Astrocyte (in vitro differentiated cells and primary cell): Measurements from ENCODE around the gene ING5. TPM values are rescaled to one million over a fixed set of nuclear protein-coding genes. Genes with fewer than 3 reads are reported as not detected.

Source experiments
- DNase-seq: peaks from one replicate; pipeline ENCODE4 v3.0.0-alpha.2; 2010; ENCODE audit warnings: low read depth
- FAIRE-seq: peaks from 2 replicates; lab custom pipeline; 2011; peaks lifted over from hg19 to GRCh38; lab: Jason Lieb, UNC
- H2AFZ ChIP-seq: 2 replicates; pipeline ENCODE4 v1.6.0; 2012; ENCODE audit warnings: low read depth, low read length, inconsistent platforms
- H3K27ac ChIP-seq: 2 replicates; pipeline ENCODE4 v1.5.1; 2011; ENCODE audit warnings: low read depth, low read length, inconsistent platforms
- H3K27me3 ChIP-seq: 2 replicates; pipeline ENCODE4 v1.6.0; 2011; ENCODE audit warnings: low read length, inconsistent platforms; ENCODE audit not compliant: insufficient read depth
- H3K36me3 ChIP-seq: 2 replicates; pipeline ENCODE4 v1.5.1; 2011; ENCODE audit warnings: low read length, inconsistent platforms; ENCODE audit not compliant: insufficient read depth
- H3K4me1 ChIP-seq: 2 replicates; pipeline ENCODE4 v1.5.1; 2011; ENCODE audit warnings: low read length, inconsistent platforms; ENCODE audit not compliant: insufficient read depth
- H3K4me2 ChIP-seq: 2 replicates; pipeline ENCODE4 v1.6.0; 2012; ENCODE audit warnings: low read length, inconsistent platforms
- H3K4me3 ChIP-seq: 2 replicates; pipeline ENCODE4 v1.5.1; 2011; ENCODE audit warnings: low read depth, mild to moderate bottlenecking, low read length, inconsistent platforms; ENCODE audit not compliant: insufficient read depth
- H3K79me2 ChIP-seq: 2 replicates; pipeline ENCODE4 v1.6.0; 2012; ENCODE audit warnings: mild to moderate bottlenecking, low read length, inconsistent platforms; ENCODE audit not compliant: insufficient read depth
- H3K9ac ChIP-seq: 2 replicates; pipeline ENCODE4 v1.6.0; 2012; ENCODE audit warnings: mild to moderate bottlenecking, low read length, inconsistent platforms
- H3K9me3 ChIP-seq: 2 replicates; pipeline ENCODE4 v1.5.1; 2012; ENCODE audit warnings: low read depth, mild to moderate bottlenecking, low read length, inconsistent platforms; ENCODE audit not compliant: insufficient read depth
- H4K20me1 ChIP-seq: 2 replicates; pipeline ENCODE4 v1.6.0; 2012; ENCODE audit warnings: low read length, inconsistent platforms; ENCODE audit not compliant: insufficient read depth
- H3K27ac Mint-ChIP-seq: one replicate; pipeline ENCODE4 v1.8.0; 2021; ENCODE audit warnings: mild to moderate bottlenecking, mixed read lengths; ENCODE audit not compliant: unreplicated experiment
- H3K27me3 Mint-ChIP-seq: one replicate; pipeline ENCODE4 v1.8.0; 2021; ENCODE audit warnings: low read depth, mixed read lengths; ENCODE audit not compliant: unreplicated experiment
- H3K36me3 Mint-ChIP-seq: one replicate; pipeline ENCODE4 v1.8.0; 2021; ENCODE audit warnings: low read depth, mixed read lengths; ENCODE audit not compliant: unreplicated experiment
- H3K4me1 Mint-ChIP-seq: one replicate; pipeline ENCODE4 v1.8.0; 2021; ENCODE audit warnings: low read depth, mixed read lengths; ENCODE audit not compliant: unreplicated experiment
- H3K4me3 Mint-ChIP-seq: one replicate; pipeline ENCODE4 v1.8.0; 2021; ENCODE audit warnings: mild to moderate bottlenecking, moderate library complexity, mixed read lengths; ENCODE audit not compliant: unreplicated experiment
- H3K9me3 Mint-ChIP-seq: one replicate; pipeline ENCODE4 v1.8.0; 2021; ENCODE audit warnings: mild to moderate bottlenecking, mixed read lengths; ENCODE audit not compliant: unreplicated experiment
- EZH2 ChIP-seq: IDR thresholded peaks from 2 replicates; pipeline ENCODE4 v1.6.1; 2012; ENCODE audit warnings: mild to moderate bottlenecking, low read length, inconsistent platforms; ENCODE audit not compliant: insufficient read depth
- total RNA-seq: library from RNA; stranded (reverse); gene quantifications from 2 replicates; pipeline ENCODE4 v1.2.1, GENCODE V29; 2021
- TF ChIP-seq, protein P1 (sequence below): IDR thresholded peaks from 2 replicates; pipeline ENCODE4 v1.5.1; 2011; ENCODE audit warnings: low read depth, mild to moderate bottlenecking, inconsistent platforms, low read length, moderate library complexity; ENCODE audit not compliant: insufficient read depth

ING5 gene
- total RNA-seq, 1 donor from 2014 or later, result 19.7 TPM

GRCh38 chr2:241738040-241738686, 36.3 kb downstream of the ING5 start:
- no peak for TF ChIP-seq EZH2
- TF ChIP-seq, protein P1, sequence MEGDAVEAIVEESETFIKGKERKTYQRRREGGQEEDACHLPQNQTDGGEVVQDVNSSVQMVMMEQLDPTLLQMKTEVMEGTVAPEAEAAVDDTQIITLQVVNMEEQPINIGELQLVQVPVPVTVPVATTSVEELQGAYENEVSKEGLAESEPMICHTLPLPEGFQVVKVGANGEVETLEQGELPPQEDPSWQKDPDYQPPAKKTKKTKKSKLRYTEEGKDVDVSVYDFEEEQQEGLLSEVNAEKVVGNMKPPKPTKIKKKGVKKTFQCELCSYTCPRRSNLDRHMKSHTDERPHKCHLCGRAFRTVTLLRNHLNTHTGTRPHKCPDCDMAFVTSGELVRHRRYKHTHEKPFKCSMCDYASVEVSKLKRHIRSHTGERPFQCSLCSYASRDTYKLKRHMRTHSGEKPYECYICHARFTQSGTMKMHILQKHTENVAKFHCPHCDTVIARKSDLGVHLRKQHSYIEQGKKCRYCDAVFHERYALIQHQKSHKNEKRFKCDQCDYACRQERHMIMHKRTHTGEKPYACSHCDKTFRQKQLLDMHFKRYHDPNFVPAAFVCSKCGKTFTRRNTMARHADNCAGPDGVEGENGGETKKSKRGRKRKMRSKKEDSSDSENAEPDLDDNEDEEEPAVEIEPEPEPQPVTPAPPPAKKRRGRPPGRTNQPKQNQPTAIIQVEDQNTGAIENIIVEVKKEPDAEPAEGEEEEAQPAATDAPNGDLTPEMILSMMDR, result no peak
- Histone ChIP-seq H2AFZ (no peak overlapping the region), H3K36me3 (no peaks in the 10 kb centered on the region), H3K4me2 (no peak overlapping the region), H3K9me3 (no peaks in the 10 kb centered on the region), H3K27me3 (no peaks in the 10 kb centered on the region), H3K4me1 (peaks cover 11% of the 10 kb centered on the region), H3K4me3 (no peak overlapping the region), H4K20me1 (peaks cover 44% of the 10 kb centered on the region), H3K79me2 (peaks cover 6% of the 10 kb centered on the region), H3K27ac (no peak overlapping the region), H3K9ac (no peak overlapping the region)
- Mint-ChIP-seq H3K27me3 (no peaks in the 10 kb centered on the region), H3K4me1 (peaks cover 2% of the 10 kb centered on the region), H3K27ac (no peak overlapping the region), H3K4me3 (no peak overlapping the region), H3K9me3 (no peaks in the 10 kb centered on the region), H3K36me3 (no peaks in the 10 kb centered on the region)
- FAIRE-seq (no peak), DNase-seq (no peak)

DNA sequence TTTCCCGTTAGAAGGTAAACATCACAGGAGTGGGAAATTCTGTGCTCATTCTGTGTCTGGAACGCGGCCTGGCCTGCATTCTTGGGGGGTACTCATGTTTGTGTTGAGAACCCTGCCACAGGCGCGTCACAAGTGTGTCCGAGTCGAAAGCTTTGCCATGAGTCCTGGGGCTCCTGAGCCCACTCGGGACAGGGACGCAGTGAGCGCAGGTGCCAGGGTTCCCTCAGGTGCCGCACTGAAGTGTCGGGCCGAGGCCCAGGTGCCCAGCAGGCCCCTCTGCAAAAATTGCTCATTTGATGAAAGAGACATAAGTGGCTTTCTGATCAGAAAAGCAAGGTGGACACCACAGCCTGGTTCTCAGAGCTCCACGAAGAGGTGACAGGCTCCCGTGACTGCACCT, 37.3 kb downstream of the ING5 start:
- no peak overlapping the region for H3K4me3 Mint-ChIP-seq
- no peak for DNase-seq

DNA sequence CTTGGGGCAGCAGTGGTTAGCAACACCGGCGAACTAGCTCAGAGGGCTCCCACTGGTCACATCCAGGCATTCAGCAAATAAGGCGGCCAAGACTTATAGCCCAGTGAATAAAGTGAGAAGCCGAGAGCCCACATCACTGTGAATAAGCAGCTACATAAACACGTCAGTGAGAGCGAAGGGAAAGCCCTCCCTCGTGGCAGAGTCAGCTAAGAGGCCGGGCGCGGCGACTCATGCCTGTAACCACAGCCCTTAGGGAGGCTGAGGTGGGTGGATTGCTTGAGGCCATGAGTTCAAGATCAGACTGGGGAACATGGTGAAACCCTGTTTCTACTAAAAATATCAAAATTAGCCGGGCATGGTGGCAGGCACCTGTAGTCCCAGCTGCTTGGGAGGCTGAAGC, 37.8 kb downstream of the ING5 start:
- DNase-seq, result peak; percentile 40
- no peak for TF ChIP-seq EZH2
- TF ChIP-seq, protein P1, result no peak

More for the DNA sequence above, 37.3 kb downstream of the ING5 start:
- Mint-ChIP-seq H3K36me3 (peaks cover 2% of the 10 kb centered on the region), H3K9me3 (no peaks in the 10 kb centered on the region), H3K4me1 (peaks cover 2% of the 10 kb centered on the region), H3K27ac (no peak overlapping the region), H3K27me3 (no peaks in the 10 kb centered on the region)
- TF ChIP-seq, protein P1, result no peak
- TF ChIP-seq EZH2, result no peak
- Histone ChIP-seq H3K9me3 (no peaks in the 10 kb centered on the region), H2AFZ (no peak overlapping the region), H3K4me1 (peaks cover 7% of the 10 kb centered on the region), H3K9ac (no peak overlapping the region), H3K4me3 (no peak overlapping the region), H3K27me3 (no peaks in the 10 kb centered on the region), H4K20me1 (peaks cover 44% of the 10 kb centered on the region), H3K4me2 (no peak overlapping the region), H3K27ac (no peak overlapping the region), H3K36me3 (no peaks in the 10 kb centered on the region), H3K79me2 (peaks cover 6% of the 10 kb centered on the region)
- FAIRE-seq, result no peak

More for the DNA sequence above, 37.8 kb downstream of the ING5 start:
- Histone ChIP-seq H3K9me3 (no peaks in the 10 kb centered on the region), H2AFZ (no peak overlapping the region), H3K27ac (no peak overlapping the region), H3K36me3 (peaks cover 1% of the 10 kb centered on the region), H3K4me3 (no peak overlapping the region), H4K20me1 (peaks cover 44% of the 10 kb centered on the region), H3K9ac (no peak overlapping the region), H3K4me1 (peaks cover 7% of the 10 kb centered on the region), H3K4me2 (no peak overlapping the region), H3K27me3 (no peaks in the 10 kb centered on the region), H3K79me2 (peaks cover 6% of the 10 kb centered on the region)
- Mint-ChIP-seq H3K27me3 (no peaks in the 10 kb centered on the region), H3K4me1 (peaks cover 2% of the 10 kb centered on the region), H3K9me3 (no peaks in the 10 kb centered on the region), H3K4me3 (no peak overlapping the region), H3K36me3 (peaks cover 3% of the 10 kb centered on the region), H3K27ac (no peak overlapping the region)
- no peak for FAIRE-seq
